ENCODE data around the gene LMTK3. TPM values are rescaled to one million over a fixed set of nuclear protein-coding genes. Genes with fewer than 3 reads are reported as not detected.

The LMTK3 gene
- total and polyA plus RNA-seq, 9 of the 15 experiments (the other 6 are each of a cell fraction or from before 2014, with no cell fraction given), result 0.35 to 12.3 (median 2.0) TPM; not detected in 2

DNA sequence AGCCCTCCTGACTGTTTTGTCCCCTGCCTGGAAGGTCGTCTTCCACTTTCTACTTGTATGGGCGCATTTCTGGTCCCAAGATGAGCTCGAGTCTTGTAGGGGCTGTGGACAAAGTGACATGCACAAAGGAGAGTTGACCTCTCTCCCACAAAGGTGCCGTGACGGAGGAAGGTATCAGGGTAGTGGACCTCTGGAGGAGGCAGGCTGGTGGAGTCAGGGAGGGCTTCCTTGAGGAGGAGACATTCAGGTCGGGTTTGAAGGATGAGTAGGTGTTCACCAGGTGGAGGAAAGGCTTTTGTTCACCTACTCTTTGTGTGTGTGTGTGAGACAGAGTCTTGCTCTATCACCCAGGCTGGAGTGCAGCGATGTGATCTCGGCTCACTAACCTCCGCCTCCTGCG lies 40.8 kb downstream of the LMTK3 start:
- H3K4me2 ChIP-seq (ENCODE audit: insufficient read depth, low read length), result no peak overlapping the region
- POLR2A ChIA-PET, result interaction anchor here (0.6 to 1.7 kb wide), 7 partner anchors 10 to 312 kb away, joined by 3 to 9 read pairs (median 4); no protein-coding TSS in a partner anchor

DNA sequence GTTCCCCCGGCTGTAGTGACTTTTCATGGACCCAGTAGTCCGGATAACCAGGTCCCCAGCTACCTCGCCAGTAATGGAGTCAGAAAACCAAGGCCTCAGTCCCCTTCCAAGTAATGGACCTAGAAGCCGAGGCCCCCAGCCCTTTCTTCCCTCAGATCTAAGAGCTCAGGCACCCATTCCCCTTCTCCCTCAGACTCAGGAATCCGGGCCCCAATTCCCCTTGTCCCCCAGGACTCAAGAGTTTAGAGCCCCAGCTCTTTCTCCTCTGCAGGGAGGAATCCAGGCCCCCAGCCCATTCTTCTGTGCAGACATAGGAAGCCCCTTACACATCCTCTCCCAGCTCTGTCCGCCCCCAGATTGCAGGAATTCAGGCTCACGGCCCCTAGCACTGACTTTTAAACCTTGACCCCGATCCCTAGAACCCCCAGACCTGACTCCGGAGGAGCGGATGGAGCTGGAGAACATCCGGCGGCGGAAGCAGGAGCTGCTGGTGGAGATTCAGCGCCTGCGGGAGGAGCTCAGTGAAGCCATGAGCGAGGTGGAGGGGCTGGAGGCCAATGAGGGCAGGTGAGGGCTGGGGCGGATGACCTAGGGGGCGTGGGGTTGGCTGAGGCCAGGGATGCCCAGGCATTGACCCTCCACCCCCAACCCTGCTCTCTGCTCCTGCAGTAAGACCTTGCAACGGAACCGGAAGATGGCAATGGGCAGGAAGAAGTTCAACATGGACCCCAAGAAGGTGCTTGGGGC lies 41.5 kb downstream of the LMTK3 start:
- H3K4me1 ChIP-seq (replicated peaks in 1 of 2; ENCODE audit: control insufficient read depth in 2 of 2, insufficient read depth in 2 of 2, low read length in 2 of 2), result peaks cover 7 to 25% of the 10 kb centered on the region in 2 experiments; a peak in 4 of 5 replicates
- ChIA-PET POLR2A (interaction anchor here (0.6 to 1.7 kb wide), 13 partner anchors 8 to 1681 kb away, joined by 3 to 9 read pairs (median 3); partner anchors contain the start of genes KDELR1 and SLC1A5), CTCF (ENCODE audit: low intra/inter-chr PET ratio) (no interaction called here)
- ATAC-seq, result no peak
- intact Hi-C loops (cut with micrococcal nuclease) (loop anchor here (2.0 kb wide), 1 partner anchor 71 kb away; no protein-coding TSS in a partner anchor), in situ Hi-C loops (cut with MboI) (no loop called here)
- no TSS peak for BruUV-seq (replicated peaks)
- H3K79me2 ChIP-seq (ENCODE audit: control insufficient read depth, insufficient read depth, low read length), result peaks cover 16% of the 10 kb centered on the region
- H3K27ac ChIP-seq (ENCODE audit: extremely low read depth, low read depth, low read length), result peak overlapping the region; percentile 98
- peaks cover 3% of the 10 kb centered on the region for H3K9me1 ChIP-seq (ENCODE audit: control insufficient read depth, insufficient read depth, low read length)
- 66% methylated on average over 16 of the region's 20 CpGs for WGBS (ENCODE audit: insufficient coverage, low coverage, missing lambda C conversion rate)
- no peaks in the 10 kb centered on the region for H3K27me3 ChIP-seq (ENCODE audit: control insufficient read depth in 2 of 2, insufficient read depth in 2 of 2, low read length in 2 of 2)
- peak overlapping the region; percentile 78 for H3K4me2 ChIP-seq (ENCODE audit: insufficient read depth, low read length)
- no peak overlapping the region for H2AFZ ChIP-seq (ENCODE audit: low read depth, low read length)
- peak overlapping the region; percentile 91 for H3K4me3 ChIP-seq
- peak overlapping the region; percentile 96 to 98; a peak in 3 of 4 replicates for H3K9ac ChIP-seq (ENCODE audit: insufficient read depth in 1 of 2, low read depth in 2 of 2, low read length in 2 of 2)
- DNase-seq (ENCODE audit: extremely low read depth in 1 of 4, low spot score in 3 of 4), result no peak
- H3K9me3 ChIP-seq (replicated peaks; ENCODE audit: control insufficient read depth, insufficient read depth, low read depth, low read length), result no peaks in the 10 kb centered on the region
- H3K36me3 ChIP-seq (ENCODE audit: control insufficient read depth, insufficient read depth, low read length), result peaks cover 50% of the 10 kb centered on the region; the same call in 2 of the 3 replicates
- TF ChIP-seq POLR2G (IDR thresholded peaks at IDR 0.05; ENCODE audit: low read depth, low read length), result peak; percentile 49
- TF ChIP-seq SNRNP70 (optimal IDR thresholded peaks at IDR 0.05; ENCODE audit: low read depth, low read length), result no peak
- no peak for FAIRE-seq
- peaks cover 9% of the 10 kb centered on the region; the same call in 1 of the 2 replicates for H4K20me1 ChIP-seq (replicated peaks; ENCODE audit: control insufficient read depth, insufficient read depth, low read length)

More for the DNA sequence above, 40.8 kb downstream of the LMTK3 start:
- Histone ChIP-seq H3K27ac (ENCODE audit: extremely low read depth, low read depth, low read length) (no peak overlapping the region), H3K4me3 (no peak overlapping the region), H3K9me3 (replicated peaks; ENCODE audit: control insufficient read depth, insufficient read depth, low read depth, low read length) (no peaks in the 10 kb centered on the region), H3K27me3 (ENCODE audit: control insufficient read depth in 2 of 2, insufficient read depth in 2 of 2, low read length in 2 of 2) (no peaks in the 10 kb centered on the region), H3K79me2 (ENCODE audit: control insufficient read depth, insufficient read depth, low read length) (peaks cover 16% of the 10 kb centered on the region), H3K9me1 (ENCODE audit: control insufficient read depth, insufficient read depth, low read length) (peaks cover 3% of the 10 kb centered on the region), H2AFZ (ENCODE audit: low read depth, low read length) (no peak overlapping the region), H3K36me3 (ENCODE audit: control insufficient read depth, insufficient read depth, low read length) (peaks cover 57% of the 10 kb centered on the region), H4K20me1 (replicated peaks; ENCODE audit: control insufficient read depth, insufficient read depth, low read length) (peaks cover 16% of the 10 kb centered on the region), H3K4me1 (replicated peaks in 1 of 2; ENCODE audit: control insufficient read depth in 2 of 2, insufficient read depth in 2 of 2, low read length in 2 of 2) (peaks cover 7 to 25% of the 10 kb centered on the region in 2 experiments; a peak in 4 of 5 replicates), H3K9ac (ENCODE audit: insufficient read depth in 1 of 2, low read depth in 2 of 2, low read length in 2 of 2) (no peak overlapping the region)
- no peak for FAIRE-seq
- in situ Hi-C loops (cut with MboI), result no loop called here
- TF ChIP-seq ZFP36 (IDR thresholded peaks at IDR 0.05; ENCODE audit: low read depth, low read length, partially characterized antibody) (peak; percentile 72), NRF1 (conservative IDR thresholded peaks at IDR 0.05 in 1 of 2, IDR thresholded peaks at IDR 0.05 in 1 of 2) (no peak)
- CTCF ChIA-PET (ENCODE audit: low intra/inter-chr PET ratio), result no interaction called here
- no peak for DNase-seq (ENCODE audit: extremely low read depth in 1 of 4, low spot score in 3 of 4)
- 89% methylated on average over 10 of the region's 10 CpGs for WGBS (ENCODE audit: insufficient coverage, low coverage, missing lambda C conversion rate)
- intact Hi-C loops (cut with micrococcal nuclease), result no loop called here
- no peak for ATAC-seq
- BruUV-seq (replicated peaks), result no TSS peak
